ENCODE data around the gene SART1. TPM values are rescaled to one million over a fixed set of nuclear protein-coding genes. Genes with fewer than 3 reads are reported as not detected.

Gene SART1, protein sequence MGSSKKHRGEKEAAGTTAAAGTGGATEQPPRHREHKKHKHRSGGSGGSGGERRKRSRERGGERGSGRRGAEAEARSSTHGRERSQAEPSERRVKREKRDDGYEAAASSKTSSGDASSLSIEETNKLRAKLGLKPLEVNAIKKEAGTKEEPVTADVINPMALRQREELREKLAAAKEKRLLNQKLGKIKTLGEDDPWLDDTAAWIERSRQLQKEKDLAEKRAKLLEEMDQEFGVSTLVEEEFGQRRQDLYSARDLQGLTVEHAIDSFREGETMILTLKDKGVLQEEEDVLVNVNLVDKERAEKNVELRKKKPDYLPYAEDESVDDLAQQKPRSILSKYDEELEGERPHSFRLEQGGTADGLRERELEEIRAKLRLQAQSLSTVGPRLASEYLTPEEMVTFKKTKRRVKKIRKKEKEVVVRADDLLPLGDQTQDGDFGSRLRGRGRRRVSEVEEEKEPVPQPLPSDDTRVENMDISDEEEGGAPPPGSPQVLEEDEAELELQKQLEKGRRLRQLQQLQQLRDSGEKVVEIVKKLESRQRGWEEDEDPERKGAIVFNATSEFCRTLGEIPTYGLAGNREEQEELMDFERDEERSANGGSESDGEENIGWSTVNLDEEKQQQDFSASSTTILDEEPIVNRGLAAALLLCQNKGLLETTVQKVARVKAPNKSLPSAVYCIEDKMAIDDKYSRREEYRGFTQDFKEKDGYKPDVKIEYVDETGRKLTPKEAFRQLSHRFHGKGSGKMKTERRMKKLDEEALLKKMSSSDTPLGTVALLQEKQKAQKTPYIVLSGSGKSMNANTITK
- polyA plus RNA-seq: 38.1 TPM
- long read RNA-seq, donor 1, transcript SART1-201 (20 exons, 3,293 nt): major isoform, 7 of 8 reads
- long read RNA-seq, donor 1, partial matches to known transcripts: 0 of 8 reads
- long read RNA-seq, donor 1, other reads (novel, unspliced or antisense): 0 of 8 reads
- long read RNA-seq, donor 2, transcript SART1-201 (20 exons, 3,293 nt): major isoform, 8 of 10 reads
- long read RNA-seq, donor 2, partial matches to known transcripts: 0 of 10 reads
- long read RNA-seq, donor 2, other reads (novel, unspliced or antisense): 0 of 10 reads
- long read RNA-seq, donor 3: 0 reads
- long read RNA-seq, donor 4: 0 reads
- long read RNA-seq, donor 5, transcript SART1-201 (20 exons, 3,293 nt): major isoform, 5 of 6 reads
- long read RNA-seq, donor 5, partial matches to known transcripts: 0 of 6 reads
- long read RNA-seq, donor 5, other reads (novel, unspliced or antisense): 0 of 6 reads
- long read RNA-seq, donor 6, transcript SART1-201 (20 exons, 3,293 nt): major isoform, 7 of 8 reads
- long read RNA-seq, donor 6, partial matches to known transcripts: 0 of 8 reads
- long read RNA-seq, donor 6, other reads (novel, unspliced or antisense): 0 of 8 reads
- long read RNA-seq, donor 7, partial matches to known transcripts: 0 of 2 reads
- long read RNA-seq, donor 7, other reads (novel, unspliced or antisense): 0 of 2 reads
- long read RNA-seq, donor 8, transcript SART1-201 (20 exons, 3,293 nt): major isoform, 8 of 10 reads
- long read RNA-seq, donor 8, partial matches to known transcripts: 0 of 10 reads
- long read RNA-seq, donor 8, other reads (novel, unspliced or antisense): 0 of 10 reads
- long read RNA-seq, donor 9, partial matches to known transcripts: 0 of 3 reads
- long read RNA-seq, donor 9, other reads (novel, unspliced or antisense): 0 of 3 reads
- long read RNA-seq, donor 10, transcript SART1-201 (20 exons, 3,293 nt): major isoform, 5 of 6 reads
- long read RNA-seq, donor 10, partial matches to known transcripts: 0 of 6 reads
- long read RNA-seq, donor 10, other reads (novel, unspliced or antisense): 0 of 6 reads
- long read RNA-seq, donor 11, transcript SART1-201 (20 exons, 3,293 nt): major isoform, 5 of 6 reads
- long read RNA-seq, donor 11, partial matches to known transcripts: 0 of 6 reads
- long read RNA-seq, donor 11, other reads (novel, unspliced or antisense): 0 of 6 reads

DNA sequence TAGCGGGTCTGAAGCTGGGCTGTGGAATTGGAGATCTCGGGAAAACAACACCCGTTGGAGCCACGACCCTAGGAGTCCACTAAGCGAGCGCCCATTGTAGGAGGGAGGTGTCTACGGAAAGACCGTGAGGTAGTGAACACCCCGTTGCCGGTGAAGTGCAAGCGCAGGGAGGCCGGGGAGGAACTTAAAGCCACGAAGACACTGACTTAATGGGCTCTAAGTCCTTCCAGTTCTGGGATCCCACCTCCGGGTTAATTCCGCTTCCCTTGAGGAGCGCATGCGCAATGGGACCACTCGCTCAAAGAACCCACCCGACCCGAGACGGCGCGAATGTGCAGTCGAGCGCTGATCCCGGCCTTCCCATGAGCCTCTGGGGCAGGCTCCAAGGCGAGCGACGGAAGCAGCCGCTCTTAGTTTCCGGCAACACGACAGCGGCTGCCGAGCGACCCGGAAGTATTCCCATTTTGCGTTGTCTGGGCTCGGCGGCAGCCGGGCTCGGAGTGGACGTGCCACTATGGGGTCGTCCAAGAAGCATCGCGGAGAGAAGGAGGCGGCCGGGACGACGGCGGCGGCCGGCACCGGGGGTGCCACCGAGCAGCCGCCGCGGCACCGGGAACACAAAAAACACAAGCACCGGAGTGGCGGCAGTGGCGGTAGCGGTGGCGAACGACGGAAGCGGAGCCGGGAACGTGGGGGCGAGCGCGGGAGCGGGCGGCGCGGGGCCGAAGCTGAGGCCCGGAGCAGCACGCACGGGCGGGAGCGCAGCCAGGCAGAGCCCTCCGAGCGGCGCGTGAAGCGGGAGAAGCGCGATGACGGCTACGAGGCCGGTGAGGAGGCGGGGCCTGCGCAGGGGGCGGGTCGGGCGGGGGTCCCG, at the start of gene SART1:
SART1 (plus strand) TSS at position 468 of the 874 bp plus-strand sequence; CDS start at position 515, 47 bp downstream.
- peak within 1 kb of the TSS; percentile 97 for H3K27ac ChIP-seq (ENCODE audit: low read length)
- no CpG with 5 or more reads among the region's 97 CpGs for WGBS (ENCODE audit: insufficient coverage, low lambda C conversion rate)
- no peaks in the 10 kb centered on the region for H3K27me3 ChIP-seq (ENCODE audit: control insufficient read depth, insufficient read depth, low read length)
- H3K4me3 ChIP-seq (ENCODE audit: low read length): peak within 1 kb of the TSS; percentile 95
- peak; percentile 98 for DNase-seq
- H3K4me1 ChIP-seq (ENCODE audit: control insufficient read depth, insufficient read depth, low read length): peaks cover 10% of the 10 kb centered on the region
- no peaks in the 10 kb centered on the region for H3K9me3 ChIP-seq (ENCODE audit: control insufficient read depth, low read depth, low read length)
- peaks cover 29% of the 10 kb centered on the region for H3K36me3 ChIP-seq (ENCODE audit: control insufficient read depth, insufficient read depth, low read length)

DNA sequence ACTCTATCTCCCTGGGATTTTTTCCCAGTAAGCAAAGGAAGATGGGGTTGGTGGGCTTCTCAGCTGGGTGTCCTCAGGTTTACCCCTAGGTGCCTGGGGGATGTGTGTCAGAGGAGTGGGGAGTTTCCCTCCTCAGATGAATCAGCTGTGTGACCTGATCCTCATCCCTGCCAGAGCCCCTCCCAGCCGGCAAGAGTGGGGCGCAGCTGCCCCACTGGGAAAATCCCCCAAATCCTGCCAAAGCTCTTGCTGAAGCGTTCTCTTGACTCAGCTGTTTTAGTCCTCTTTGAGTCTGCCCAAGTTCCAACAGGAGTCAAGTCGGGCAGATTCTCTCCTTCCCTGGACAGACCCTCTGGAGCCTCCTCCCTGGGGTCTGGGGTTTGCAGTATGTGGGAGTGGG, 48.7 kb upstream of the SART1 start:
- H3K4me1 ChIP-seq (ENCODE audit: control insufficient read depth, insufficient read depth, low read length): peaks cover 11% of the 10 kb centered on the region
- peaks cover 13% of the 10 kb centered on the region for H3K27me3 ChIP-seq (ENCODE audit: control insufficient read depth, insufficient read depth, low read length)
- H3K27ac ChIP-seq (ENCODE audit: low read length): no peak overlapping the region
- H3K36me3 ChIP-seq (ENCODE audit: control insufficient read depth, insufficient read depth, low read length): peaks cover 9% of the 10 kb centered on the region
- no peak overlapping the region for H3K4me3 ChIP-seq (ENCODE audit: low read length)
- no peaks in the 10 kb centered on the region for H3K9me3 ChIP-seq (ENCODE audit: control insufficient read depth, low read depth, low read length)
- no CpG with 5 or more reads among the region's 4 CpGs for WGBS (ENCODE audit: insufficient coverage, low lambda C conversion rate)
- no peak for DNase-seq

DNA sequence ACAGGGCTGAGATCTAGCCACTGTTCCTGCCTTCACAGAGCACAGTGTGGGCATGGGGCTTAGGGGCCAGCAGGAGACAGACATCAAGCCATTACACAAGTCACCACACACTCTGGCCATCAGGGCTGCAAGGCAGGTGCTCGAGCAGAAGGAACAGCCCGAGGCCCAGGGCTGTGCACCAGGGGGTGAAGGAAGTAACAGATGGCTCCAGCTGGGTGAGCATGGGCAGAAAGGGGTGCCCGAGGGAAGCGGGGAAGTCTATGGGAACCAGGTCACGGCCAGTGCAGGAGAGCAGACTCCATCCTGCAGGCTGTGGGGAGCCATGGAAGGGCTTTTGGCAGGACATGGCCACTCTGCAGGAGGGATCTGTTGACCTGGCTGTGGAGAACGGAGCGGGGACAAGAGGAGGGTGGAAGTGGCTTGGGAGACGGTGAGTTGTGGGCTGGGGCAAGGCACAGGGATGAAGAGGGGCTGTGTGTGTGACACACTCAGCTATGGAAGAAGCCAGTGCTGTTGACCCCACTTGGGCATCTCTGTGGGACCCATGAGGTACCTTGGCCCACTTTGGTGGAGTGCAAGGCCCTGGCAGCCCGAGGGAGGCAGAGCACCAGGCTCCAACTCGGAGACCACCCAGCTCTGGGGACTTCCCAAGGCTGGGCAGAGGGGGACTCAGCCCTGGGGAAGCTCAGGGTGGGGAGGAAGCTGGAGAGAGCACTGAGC, 46.3 kb upstream of the SART1 start:
- Histone ChIP-seq H3K4me3 (ENCODE audit: low read length) (no peak overlapping the region), H3K9me3 (ENCODE audit: control insufficient read depth, low read depth, low read length) (peaks cover 5% of the 10 kb centered on the region), H3K4me1 (ENCODE audit: control insufficient read depth, insufficient read depth, low read length) (peaks cover 17% of the 10 kb centered on the region), H3K36me3 (ENCODE audit: control insufficient read depth, insufficient read depth, low read length) (peaks cover 9% of the 10 kb centered on the region), H3K27ac (ENCODE audit: low read length) (no peak overlapping the region), H3K27me3 (ENCODE audit: control insufficient read depth, insufficient read depth, low read length) (peaks cover 9% of the 10 kb centered on the region)
- no CpG with 5 or more reads among the region's 10 CpGs for WGBS (ENCODE audit: insufficient coverage, low lambda C conversion rate)
- no peak for DNase-seq

DNA sequence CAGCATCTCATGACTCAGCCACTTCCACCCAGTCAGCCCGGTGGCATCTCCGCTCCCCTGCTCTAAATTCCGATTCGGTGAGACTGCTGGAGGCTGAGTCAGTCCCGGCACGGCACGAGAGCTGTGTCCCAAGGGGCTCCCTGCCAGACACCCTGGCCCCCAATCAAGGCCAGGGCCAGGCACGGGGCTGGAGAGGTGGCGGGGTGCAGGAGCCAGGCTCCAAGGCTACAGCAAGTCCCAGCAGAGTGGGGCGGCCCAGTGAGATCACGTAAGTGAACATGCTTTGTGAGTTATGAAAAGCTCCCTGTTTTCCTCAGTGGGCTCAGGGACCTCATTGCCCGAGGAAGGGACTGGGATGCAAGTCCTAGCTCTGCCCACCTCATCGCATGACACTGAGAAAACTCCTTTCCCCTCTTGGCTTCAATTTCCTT, 45.7 kb upstream of the SART1 start:
- Histone ChIP-seq H3K27me3 (ENCODE audit: control insufficient read depth, insufficient read depth, low read length) (peaks cover 6% of the 10 kb centered on the region), H3K9me3 (ENCODE audit: control insufficient read depth, low read depth, low read length) (peaks cover 5% of the 10 kb centered on the region), H3K27ac (ENCODE audit: low read length) (no peak overlapping the region), H3K4me3 (ENCODE audit: low read length) (no peak overlapping the region), H3K36me3 (ENCODE audit: control insufficient read depth, insufficient read depth, low read length) (peaks cover 10% of the 10 kb centered on the region), H3K4me1 (ENCODE audit: control insufficient read depth, insufficient read depth, low read length) (peaks cover 22% of the 10 kb centered on the region)
- DNase-seq: no peak
- no CpG with 5 or more reads among the region's 13 CpGs for WGBS (ENCODE audit: insufficient coverage, low lambda C conversion rate)

DNA sequence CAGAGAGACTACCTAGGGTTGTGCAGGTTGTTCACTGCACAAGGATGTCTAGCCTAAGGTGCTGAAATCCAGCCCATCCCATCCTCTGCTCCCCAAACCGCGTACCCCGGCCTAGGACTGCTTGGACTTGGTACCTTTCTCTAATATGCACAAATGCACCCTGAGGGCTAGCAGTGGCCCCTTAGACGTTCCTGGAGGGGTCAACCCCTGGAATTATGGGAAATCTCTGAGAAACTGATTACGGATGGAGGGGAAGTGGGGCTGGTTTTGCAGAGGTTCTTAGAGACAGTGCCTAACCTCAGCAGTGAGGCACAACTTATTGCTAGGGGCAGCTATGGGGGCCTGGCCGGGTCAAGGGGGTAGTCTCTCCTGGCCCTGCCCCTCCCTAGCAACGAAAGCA, 45.1 kb upstream of the SART1 start:
- H3K4me3 ChIP-seq (ENCODE audit: low read length): no peak overlapping the region
- peaks cover 24% of the 10 kb centered on the region for H3K4me1 ChIP-seq (ENCODE audit: control insufficient read depth, insufficient read depth, low read length)
- peaks cover 5% of the 10 kb centered on the region for H3K9me3 ChIP-seq (ENCODE audit: control insufficient read depth, low read depth, low read length)
- peaks cover 5% of the 10 kb centered on the region for H3K27me3 ChIP-seq (ENCODE audit: control insufficient read depth, insufficient read depth, low read length)
- peaks cover 11% of the 10 kb centered on the region for H3K36me3 ChIP-seq (ENCODE audit: control insufficient read depth, insufficient read depth, low read length)
- no peak for DNase-seq
- H3K27ac ChIP-seq (ENCODE audit: low read length): no peak overlapping the region
- WGBS (ENCODE audit: insufficient coverage, low lambda C conversion rate): no CpG with 5 or more reads among the region's 7 CpGs

DNA sequence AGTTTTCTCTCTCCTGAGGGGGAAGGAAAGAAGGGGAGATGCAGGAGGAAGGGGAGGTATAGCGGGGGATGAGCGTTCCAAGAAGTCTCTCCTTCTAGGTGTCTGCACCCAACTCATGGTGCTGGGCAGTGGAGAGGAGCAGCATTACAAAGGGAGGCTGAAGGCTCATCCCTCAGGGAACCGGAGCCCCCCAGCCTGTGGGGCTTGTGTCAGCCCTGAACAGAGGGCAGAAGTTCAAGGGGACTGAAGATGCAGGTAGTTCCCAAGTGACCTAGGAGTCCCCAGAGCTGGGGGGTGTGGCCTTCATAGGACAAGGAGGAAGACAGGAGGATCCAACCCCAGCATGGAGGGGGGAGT, 44.5 kb upstream of the SART1 start:
- Histone ChIP-seq H3K36me3 (ENCODE audit: control insufficient read depth, insufficient read depth, low read length) (peaks cover 15% of the 10 kb centered on the region), H3K9me3 (ENCODE audit: control insufficient read depth, low read depth, low read length) (peaks cover 5% of the 10 kb centered on the region), H3K4me1 (ENCODE audit: control insufficient read depth, insufficient read depth, low read length) (peaks cover 20% of the 10 kb centered on the region), H3K27ac (ENCODE audit: low read length) (no peak overlapping the region), H3K4me3 (ENCODE audit: low read length) (no peak overlapping the region), H3K27me3 (ENCODE audit: control insufficient read depth, insufficient read depth, low read length) (no peaks in the 10 kb centered on the region)
- no peak for DNase-seq
- WGBS (ENCODE audit: insufficient coverage, low lambda C conversion rate): no CpG with 5 or more reads among the region's 3 CpGs

DNA sequence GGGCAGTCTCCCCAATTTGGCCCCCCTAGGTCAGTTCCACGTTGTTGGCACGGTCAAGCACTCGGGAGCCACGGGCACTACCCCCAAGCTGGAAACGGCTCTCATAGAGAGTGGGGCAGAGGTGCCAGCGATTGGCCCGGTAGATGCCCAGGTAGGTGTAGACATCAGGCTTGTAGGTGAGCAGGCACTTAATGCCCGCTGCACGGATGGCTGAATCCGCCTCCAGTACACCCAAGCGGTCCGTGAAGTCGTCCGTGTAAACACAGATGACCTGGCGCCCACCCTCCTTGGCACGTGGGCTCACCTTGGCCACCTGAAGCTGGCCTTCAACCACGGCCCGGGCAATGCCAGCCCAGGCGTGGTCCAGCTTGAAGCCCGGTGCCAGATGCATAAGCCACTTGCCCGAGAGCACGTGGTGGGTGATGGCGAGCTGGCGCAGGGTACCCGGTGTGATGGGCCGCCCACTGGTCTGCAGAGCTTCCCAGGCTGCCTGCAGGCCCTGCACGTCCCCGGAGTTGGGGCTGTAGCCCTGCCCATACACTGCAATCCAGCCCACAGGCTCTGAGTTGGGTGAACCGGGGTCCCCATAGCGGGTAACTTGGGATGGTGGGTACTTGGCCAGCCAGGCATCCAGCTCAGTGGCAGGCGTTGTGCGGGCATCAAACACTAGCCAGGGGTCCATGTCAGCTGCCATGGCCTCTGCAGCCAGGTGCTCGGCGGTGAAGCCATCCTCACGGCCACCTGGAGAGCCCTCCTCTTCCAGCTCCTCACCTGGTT, 43.9 kb upstream of the SART1 start:
- Histone ChIP-seq H3K27ac (ENCODE audit: low read length) (no peak overlapping the region), H3K4me1 (ENCODE audit: control insufficient read depth, insufficient read depth, low read length) (peaks cover 20% of the 10 kb centered on the region)
- no CpG with 5 or more reads among the region's 35 CpGs for WGBS (ENCODE audit: insufficient coverage, low lambda C conversion rate)

More for the DNA sequence above, 43.9 kb upstream of the SART1 start:
- H3K9me3 ChIP-seq (ENCODE audit: control insufficient read depth, low read depth, low read length): peaks cover 5% of the 10 kb centered on the region
- H3K27me3 ChIP-seq (ENCODE audit: control insufficient read depth, insufficient read depth, low read length): no peaks in the 10 kb centered on the region
- peaks cover 20% of the 10 kb centered on the region for H3K36me3 ChIP-seq (ENCODE audit: control insufficient read depth, insufficient read depth, low read length)
- DNase-seq: no peak
- H3K4me3 ChIP-seq (ENCODE audit: low read length): peak overlapping the region; percentile 97
